ENCODE results near the gene SLC2A13.
A peak's percentile ranks its signal among the peaks of the same experiment; 100 is the strongest.

SLC2A13 gene

GRCh38 chr12:40101747-40102146 lies 4.1 kb downstream of the SLC2A13 start:
- Histone ChIP-seq H3K9ac (ENCODE audit: low read length) (no peak overlapping the region), H3K27ac (ENCODE audit: low read depth, low read length) (no peak overlapping the region), H3K4me3 (ENCODE audit: low read length) (no peak overlapping the region), H3K4me1 (ENCODE audit: control insufficient read depth, insufficient read depth, low read length) (peaks cover 5% of the 10 kb centered on the region), H3K36me3 (ENCODE audit: control insufficient read depth, insufficient read depth, low read length) (no peaks in the 10 kb centered on the region), H3K27me3 (ENCODE audit: control insufficient read depth, insufficient read depth, low read length) (no peaks in the 10 kb centered on the region)

- Histone ChIP-seq H3K9ac (ENCODE audit: low read length) (no peak overlapping the region), H3K27ac (ENCODE audit: low read depth, low read length) (no peak overlapping the region), H3K4me1 (ENCODE audit: control insufficient read depth, insufficient read depth, low read length) (peaks cover 5% of the 10 kb centered on the region)
Measured at GRCh38 chr12:40099423-40099853, 6.4 kb downstream of the SLC2A13 start.

GRCh38 chr12:40098406-40099145 lies 7.3 kb downstream of the SLC2A13 start:
- peaks cover under 1% of the 10 kb centered on the region for H3K4me1 ChIP-seq (ENCODE audit: control insufficient read depth, insufficient read depth, low read length)
- H3K36me3 ChIP-seq (ENCODE audit: control insufficient read depth, insufficient read depth, low read length), result no peaks in the 10 kb centered on the region
- no peak overlapping the region for H3K9ac ChIP-seq (ENCODE audit: low read length)
- no peaks in the 10 kb centered on the region for H3K27me3 ChIP-seq (ENCODE audit: control insufficient read depth, insufficient read depth, low read length)
- no peak overlapping the region for H3K4me3 ChIP-seq (ENCODE audit: low read length)
- no peak overlapping the region for H3K27ac ChIP-seq (ENCODE audit: low read depth, low read length)

More at GRCh38 chr12:40099423-40099853, 6.4 kb downstream of the SLC2A13 start:
- H3K4me3 ChIP-seq (ENCODE audit: low read length), result no peak overlapping the region
- no peaks in the 10 kb centered on the region for H3K27me3 ChIP-seq (ENCODE audit: control insufficient read depth, insufficient read depth, low read length)
- H3K36me3 ChIP-seq (ENCODE audit: control insufficient read depth, insufficient read depth, low read length), result no peaks in the 10 kb centered on the region

- no peaks in the 10 kb centered on the region for H3K36me3 ChIP-seq (ENCODE audit: control insufficient read depth, insufficient read depth, low read length)
- no peaks in the 10 kb centered on the region for H3K4me1 ChIP-seq (ENCODE audit: control insufficient read depth, insufficient read depth, low read length)
- no peaks in the 10 kb centered on the region for H3K27me3 ChIP-seq (ENCODE audit: control insufficient read depth, insufficient read depth, low read length)
- no peak overlapping the region for H3K9ac ChIP-seq (ENCODE audit: low read length)
- H3K4me3 ChIP-seq (ENCODE audit: low read length), result no peak overlapping the region
- no peak overlapping the region for H3K27ac ChIP-seq (ENCODE audit: low read depth, low read length)
Measured at GRCh38 chr12:40093512-40093911, 12.4 kb downstream of the SLC2A13 start.

- Histone ChIP-seq H3K27me3 (ENCODE audit: control insufficient read depth, insufficient read depth, low read length) (no peaks in the 10 kb centered on the region), H3K27ac (ENCODE audit: low read depth, low read length) (no peak overlapping the region), H3K9ac (ENCODE audit: low read length) (no peak overlapping the region), H3K4me1 (ENCODE audit: control insufficient read depth, insufficient read depth, low read length) (no peaks in the 10 kb centered on the region), H3K36me3 (ENCODE audit: control insufficient read depth, insufficient read depth, low read length) (no peaks in the 10 kb centered on the region), H3K4me3 (ENCODE audit: low read length) (no peak overlapping the region)
Measured at GRCh38 chr12:40086471-40086870, 19.4 kb downstream of the SLC2A13 start.

- no peak overlapping the region for H3K27ac ChIP-seq (ENCODE audit: low read depth, low read length)
Measured at GRCh38 chr12:40078266-40078665, 27.6 kb downstream of the SLC2A13 start.

GRCh38 chr12:40075458-40075857 lies 30.4 kb downstream of the SLC2A13 start:
- H3K36me3 ChIP-seq (ENCODE audit: control insufficient read depth, insufficient read depth, low read length), result no peaks in the 10 kb centered on the region
- H3K27me3 ChIP-seq (ENCODE audit: control insufficient read depth, insufficient read depth, low read length), result no peaks in the 10 kb centered on the region
- H3K27ac ChIP-seq (ENCODE audit: low read depth, low read length), result no peak overlapping the region

More at GRCh38 chr12:40078266-40078665, 27.6 kb downstream of the SLC2A13 start:
- Histone ChIP-seq H3K4me1 (ENCODE audit: control insufficient read depth, insufficient read depth, low read length) (no peaks in the 10 kb centered on the region), H3K9ac (ENCODE audit: low read length) (no peak overlapping the region), H3K36me3 (ENCODE audit: control insufficient read depth, insufficient read depth, low read length) (no peaks in the 10 kb centered on the region), H3K27me3 (ENCODE audit: control insufficient read depth, insufficient read depth, low read length) (no peaks in the 10 kb centered on the region), H3K4me3 (ENCODE audit: low read length) (no peak overlapping the region)

GRCh38 chr12:40068416-40068815 lies 37.5 kb downstream of the SLC2A13 start:
- no peaks in the 10 kb centered on the region for H3K36me3 ChIP-seq (ENCODE audit: control insufficient read depth, insufficient read depth, low read length)
- H3K27me3 ChIP-seq (ENCODE audit: control insufficient read depth, insufficient read depth, low read length), result no peaks in the 10 kb centered on the region
- H3K4me1 ChIP-seq (ENCODE audit: control insufficient read depth, insufficient read depth, low read length), result peaks cover 5% of the 10 kb centered on the region
- no peak overlapping the region for H3K4me3 ChIP-seq (ENCODE audit: low read length)
- H3K27ac ChIP-seq (ENCODE audit: low read depth, low read length), result no peak overlapping the region
- H3K9ac ChIP-seq (ENCODE audit: low read length), result no peak overlapping the region

More at GRCh38 chr12:40075458-40075857, 30.4 kb downstream of the SLC2A13 start:
- Histone ChIP-seq H3K4me3 (ENCODE audit: low read length) (no peak overlapping the region), H3K4me1 (ENCODE audit: control insufficient read depth, insufficient read depth, low read length) (no peaks in the 10 kb centered on the region), H3K9ac (ENCODE audit: low read length) (no peak overlapping the region)

- no peaks in the 10 kb centered on the region for H3K36me3 ChIP-seq (ENCODE audit: control insufficient read depth, insufficient read depth, low read length)
- H3K9ac ChIP-seq (ENCODE audit: low read length), result no peak overlapping the region
- H3K27me3 ChIP-seq (ENCODE audit: control insufficient read depth, insufficient read depth, low read length), result no peaks in the 10 kb centered on the region
- peaks cover 9% of the 10 kb centered on the region for H3K4me1 ChIP-seq (ENCODE audit: control insufficient read depth, insufficient read depth, low read length)
- peak overlapping the region; percentile 51 for H3K27ac ChIP-seq (ENCODE audit: low read depth, low read length)
- no peak overlapping the region for H3K4me3 ChIP-seq (ENCODE audit: low read length)
Measured at GRCh38 chr12:40065636-40066035, 40.2 kb downstream of the SLC2A13 start.

- Histone ChIP-seq H3K4me1 (ENCODE audit: control insufficient read depth, insufficient read depth, low read length) (peaks cover 9% of the 10 kb centered on the region), H3K27me3 (ENCODE audit: control insufficient read depth, insufficient read depth, low read length) (no peaks in the 10 kb centered on the region), H3K9ac (ENCODE audit: low read length) (no peak overlapping the region), H3K4me3 (ENCODE audit: low read length) (no peak overlapping the region), H3K27ac (ENCODE audit: low read depth, low read length) (peak overlapping the region; percentile 33), H3K36me3 (ENCODE audit: control insufficient read depth, insufficient read depth, low read length) (no peaks in the 10 kb centered on the region)
Measured at GRCh38 chr12:40063414-40063813, 42.5 kb downstream of the SLC2A13 start.

GRCh38 chr12:40058721-40059190 lies 47.1 kb downstream of the SLC2A13 start:
- Histone ChIP-seq H3K4me1 (ENCODE audit: control insufficient read depth, insufficient read depth, low read length) (peaks cover 10% of the 10 kb centered on the region), H3K9ac (ENCODE audit: low read length) (no peak overlapping the region), H3K36me3 (ENCODE audit: control insufficient read depth, insufficient read depth, low read length) (no peaks in the 10 kb centered on the region), H3K27ac (ENCODE audit: low read depth, low read length) (no peak overlapping the region), H3K27me3 (ENCODE audit: control insufficient read depth, insufficient read depth, low read length) (no peaks in the 10 kb centered on the region), H3K4me3 (ENCODE audit: low read length) (no peak overlapping the region)

- H3K4me3 ChIP-seq (ENCODE audit: low read length), result no peak overlapping the region
- no peaks in the 10 kb centered on the region for H3K27me3 ChIP-seq (ENCODE audit: control insufficient read depth, insufficient read depth, low read length)
- no peak overlapping the region for H3K9ac ChIP-seq (ENCODE audit: low read length)
- H3K27ac ChIP-seq (ENCODE audit: low read depth, low read length), result no peak overlapping the region
- peaks cover 8% of the 10 kb centered on the region for H3K4me1 ChIP-seq (ENCODE audit: control insufficient read depth, insufficient read depth, low read length)
- no peaks in the 10 kb centered on the region for H3K36me3 ChIP-seq (ENCODE audit: control insufficient read depth, insufficient read depth, low read length)
Measured at GRCh38 chr12:40056373-40056772, 49.5 kb downstream of the SLC2A13 start.

- Histone ChIP-seq H3K36me3 (ENCODE audit: control insufficient read depth, insufficient read depth, low read length) (no peaks in the 10 kb centered on the region), H3K4me1 (ENCODE audit: control insufficient read depth, insufficient read depth, low read length) (peaks cover 6% of the 10 kb centered on the region), H3K4me3 (ENCODE audit: low read length) (no peak overlapping the region), H3K27ac (ENCODE audit: low read depth, low read length) (no peak overlapping the region), H3K9ac (ENCODE audit: low read length) (no peak overlapping the region), H3K27me3 (ENCODE audit: control insufficient read depth, insufficient read depth, low read length) (no peaks in the 10 kb centered on the region)
Measured at GRCh38 chr12:40055776-40056175, 50.1 kb downstream of the SLC2A13 start.

Data from rectal smooth muscle tissue (tissue), 1 donor.